HS-5 (cell line): ENCODE results near the gene RHBDF1.

Experiments used
- DNase-seq: peaks from one replicate; pipeline ENCODE4 v3.0.0-alpha.2; 2012; ENCODE audit warnings: low read depth

RHBDF1 gene

DNA sequence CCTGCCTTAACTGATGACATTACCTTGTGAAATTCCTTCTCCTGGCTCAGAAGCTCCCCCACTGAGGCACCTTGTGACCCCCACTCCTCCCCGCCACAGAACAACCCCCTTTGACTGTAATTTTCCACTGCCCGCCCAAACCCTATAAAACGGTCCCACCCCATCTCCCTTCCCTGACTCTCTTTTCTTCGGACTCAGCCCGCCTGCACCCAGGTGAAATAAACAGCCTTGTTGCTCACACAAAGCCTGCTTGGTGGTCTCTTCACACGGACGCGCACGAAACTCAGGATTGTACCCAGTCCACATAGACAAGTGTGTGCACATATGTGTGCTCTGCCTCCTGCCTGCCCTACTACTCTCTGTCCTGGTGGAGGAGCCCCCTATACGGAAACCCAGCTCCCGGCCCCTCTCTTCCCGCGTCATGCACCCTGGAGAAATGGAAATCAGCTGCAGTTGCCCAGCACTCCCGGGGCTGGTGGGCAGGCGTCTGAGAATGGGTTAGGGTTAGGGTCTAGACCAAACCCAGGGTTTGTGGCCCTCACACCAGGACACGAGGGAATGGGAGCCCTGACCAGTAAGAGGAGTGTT, 2.4 kb upstream of the RHBDF1 start:
- no peak for DNase-seq

DNA sequence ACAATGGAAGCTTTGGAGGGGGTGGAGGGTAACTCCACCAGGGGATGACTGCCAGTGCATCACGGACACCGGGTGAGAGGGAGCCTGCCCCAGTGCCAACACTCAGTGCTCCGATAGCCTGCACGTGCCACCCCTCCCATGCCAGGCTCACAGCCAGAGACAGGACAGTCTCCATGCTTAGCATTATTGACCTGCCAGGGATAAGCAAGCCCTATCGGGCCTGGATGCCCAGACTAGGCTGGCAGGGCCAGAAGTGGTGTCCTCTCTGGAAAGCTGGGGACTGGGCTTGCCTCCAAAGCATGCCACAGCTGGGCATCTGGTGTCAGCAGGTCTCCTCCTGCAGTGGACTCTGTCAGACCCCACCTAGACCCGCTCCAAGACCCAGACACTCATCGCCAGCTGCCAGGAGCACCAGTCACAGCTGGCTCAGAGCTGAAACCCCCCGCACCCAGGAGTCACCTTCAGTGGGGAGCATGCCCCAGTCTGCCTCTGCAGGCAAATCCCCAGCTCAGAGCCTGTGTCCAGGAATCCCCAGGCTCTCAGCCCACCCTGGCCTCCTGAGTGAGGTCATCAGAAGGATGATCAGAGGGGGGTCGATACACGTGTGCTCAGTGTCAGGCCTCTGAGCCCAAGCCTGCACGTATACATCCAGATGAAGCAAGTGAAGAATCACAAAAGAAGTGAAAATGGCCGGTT, 1.8 kb upstream of the RHBDF1 start:
- DNase-seq: no peak

DNA sequence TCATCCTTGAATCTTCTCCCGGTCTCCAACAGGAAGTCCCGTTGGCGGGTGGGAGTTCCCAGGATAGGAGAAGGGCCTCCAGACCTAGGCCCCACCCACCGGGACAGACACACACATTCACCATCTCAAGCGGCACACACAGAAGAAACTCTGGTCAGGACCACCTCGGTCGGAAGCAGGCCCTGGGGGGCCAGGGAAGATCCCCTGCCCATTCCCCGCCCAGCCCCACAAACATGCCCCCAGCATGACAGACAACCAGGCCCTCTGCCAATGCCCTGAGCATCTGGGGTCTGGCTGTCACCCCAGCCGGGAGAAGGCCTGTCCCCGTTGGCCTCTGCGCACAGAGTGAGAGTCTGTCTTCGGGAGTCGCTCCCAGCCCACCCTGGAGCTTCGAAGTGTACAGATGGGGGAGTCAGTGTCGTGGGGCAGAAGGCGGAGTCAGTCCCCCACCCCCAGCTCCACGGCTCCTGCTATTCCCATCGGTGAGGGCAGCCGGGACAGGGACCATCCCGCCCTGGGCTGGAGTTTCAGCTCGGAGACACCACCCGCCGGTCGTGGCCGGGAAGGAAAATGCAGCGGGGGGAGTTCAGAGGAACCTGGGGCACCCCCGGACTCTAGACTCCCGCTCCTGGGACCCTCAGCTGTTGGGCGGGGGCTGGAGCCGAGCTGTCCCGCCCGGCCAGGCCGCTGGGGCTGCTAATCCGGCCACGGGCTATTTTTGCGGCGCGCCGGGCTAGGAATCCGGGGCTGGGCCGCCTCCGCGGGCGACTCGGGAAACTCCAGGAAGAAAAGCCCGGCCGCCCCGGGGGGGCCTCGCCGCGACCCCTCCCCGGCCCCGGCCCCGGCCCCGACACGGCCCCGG, 660 bp downstream of the RHBDF1 start:
- no peak for DNase-seq

DNA sequence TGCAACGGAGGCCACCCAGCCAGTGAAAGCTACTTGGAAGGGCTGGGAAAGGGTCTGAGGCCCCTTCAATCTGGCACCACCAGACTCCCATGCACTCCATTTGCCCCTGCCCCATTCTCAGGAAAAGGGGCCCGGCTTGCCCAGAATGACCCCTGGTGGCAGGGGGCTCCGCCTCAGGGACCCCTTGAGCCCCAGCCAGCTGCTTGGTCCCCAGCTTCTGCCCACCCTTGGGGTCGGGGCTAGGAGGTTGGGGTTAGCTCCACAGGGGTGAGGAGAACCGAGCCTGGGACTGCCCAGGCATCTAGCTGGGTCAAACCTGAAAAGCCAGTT, 1.3 kb downstream of the RHBDF1 start:
- DNase-seq: no peak

DNA sequence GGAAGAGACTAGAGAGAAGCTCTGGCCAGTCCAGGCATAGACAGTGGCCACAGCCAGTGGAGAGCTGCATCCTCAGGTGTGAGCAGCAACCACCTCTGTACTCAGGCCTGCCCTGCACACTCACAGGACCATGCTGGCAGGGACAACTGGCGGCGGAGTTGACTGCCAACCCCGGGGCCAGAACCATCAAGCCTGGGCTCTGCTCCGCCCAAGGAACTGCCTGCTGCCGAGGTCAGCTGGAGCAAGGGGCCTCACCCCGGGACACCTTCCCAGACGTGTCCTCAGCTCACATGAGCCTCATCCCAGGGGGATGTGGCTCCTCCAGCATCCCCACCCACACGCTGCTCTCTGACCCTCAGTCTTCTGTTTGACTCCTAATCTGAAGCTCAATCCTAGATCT, 3.2 kb downstream of the RHBDF1 start:
- DNase-seq: no peak

DNA sequence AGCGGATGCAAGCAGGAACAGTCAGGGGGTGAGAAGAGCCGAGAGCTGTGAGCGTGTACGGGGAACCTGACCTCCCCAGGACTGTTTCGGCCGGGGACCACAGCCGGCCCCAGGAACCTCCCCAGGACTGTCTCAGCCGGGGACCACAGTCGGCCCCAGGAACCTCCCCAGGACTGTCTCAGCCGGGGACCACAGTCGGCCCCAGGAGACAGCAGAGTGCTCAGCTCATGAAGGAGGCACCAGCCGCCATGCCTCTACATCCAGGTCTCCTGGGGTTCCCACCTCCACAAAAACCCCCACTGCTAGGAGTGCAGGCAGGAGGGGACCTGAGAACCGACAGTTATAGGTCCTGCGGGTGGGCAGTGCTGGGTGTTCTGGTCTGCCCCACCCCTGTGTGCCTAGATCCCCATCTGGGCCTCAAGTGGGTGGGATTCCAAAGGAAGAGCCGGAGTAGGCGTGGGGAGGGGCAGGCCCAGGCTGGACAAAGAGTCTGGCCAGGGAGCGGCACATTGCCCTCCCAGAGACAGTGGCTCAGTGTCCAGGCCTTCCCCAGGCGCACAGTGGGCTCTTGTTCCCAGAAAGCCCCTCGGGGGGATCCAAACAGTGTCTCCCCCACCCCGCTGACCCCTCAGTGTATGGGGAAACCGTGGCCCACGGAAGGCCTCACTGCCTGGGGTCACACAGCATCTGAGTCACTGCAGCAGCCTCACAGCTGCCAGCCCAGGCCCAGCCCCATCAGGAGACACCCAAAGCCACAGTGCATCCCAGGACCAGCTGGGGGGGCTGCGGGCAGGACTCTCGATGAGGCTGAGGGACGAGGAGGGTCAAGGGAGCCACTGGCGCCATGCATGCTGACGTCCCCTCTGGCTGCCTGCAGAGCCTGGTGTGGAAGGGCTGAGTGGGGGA, 4.3 kb downstream of the RHBDF1 start:
- no peak for DNase-seq

DNA sequence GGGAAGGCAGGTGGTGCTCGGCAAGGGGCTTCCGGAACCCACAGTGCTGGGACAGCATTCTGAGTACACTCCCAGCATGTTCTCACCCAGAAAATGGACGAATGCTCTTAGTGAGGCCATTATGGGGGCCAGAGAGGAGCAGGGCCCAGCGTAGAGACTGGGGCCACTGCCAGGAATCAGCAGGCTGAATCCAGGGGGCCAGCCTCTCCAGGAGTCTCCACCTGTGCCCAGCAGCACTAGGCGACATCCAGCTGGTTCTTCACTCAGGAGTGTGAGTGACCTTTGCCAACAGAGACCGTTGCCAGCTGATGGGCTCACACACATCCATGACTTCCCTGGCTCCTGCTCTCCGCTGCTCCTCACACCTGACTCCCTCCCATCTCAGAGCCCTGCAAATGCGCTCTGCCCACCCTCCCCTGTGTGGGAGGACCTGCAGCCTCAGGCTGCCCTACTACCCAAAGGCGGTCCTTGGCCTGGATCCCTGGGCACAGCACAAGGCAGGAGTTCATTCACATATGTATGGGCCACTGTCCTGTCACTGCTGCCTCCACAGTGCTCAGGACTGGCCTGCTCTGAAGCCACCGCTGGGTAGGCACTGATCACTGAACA, 5.1 kb downstream of the RHBDF1 start:
- no peak for DNase-seq

DNA sequence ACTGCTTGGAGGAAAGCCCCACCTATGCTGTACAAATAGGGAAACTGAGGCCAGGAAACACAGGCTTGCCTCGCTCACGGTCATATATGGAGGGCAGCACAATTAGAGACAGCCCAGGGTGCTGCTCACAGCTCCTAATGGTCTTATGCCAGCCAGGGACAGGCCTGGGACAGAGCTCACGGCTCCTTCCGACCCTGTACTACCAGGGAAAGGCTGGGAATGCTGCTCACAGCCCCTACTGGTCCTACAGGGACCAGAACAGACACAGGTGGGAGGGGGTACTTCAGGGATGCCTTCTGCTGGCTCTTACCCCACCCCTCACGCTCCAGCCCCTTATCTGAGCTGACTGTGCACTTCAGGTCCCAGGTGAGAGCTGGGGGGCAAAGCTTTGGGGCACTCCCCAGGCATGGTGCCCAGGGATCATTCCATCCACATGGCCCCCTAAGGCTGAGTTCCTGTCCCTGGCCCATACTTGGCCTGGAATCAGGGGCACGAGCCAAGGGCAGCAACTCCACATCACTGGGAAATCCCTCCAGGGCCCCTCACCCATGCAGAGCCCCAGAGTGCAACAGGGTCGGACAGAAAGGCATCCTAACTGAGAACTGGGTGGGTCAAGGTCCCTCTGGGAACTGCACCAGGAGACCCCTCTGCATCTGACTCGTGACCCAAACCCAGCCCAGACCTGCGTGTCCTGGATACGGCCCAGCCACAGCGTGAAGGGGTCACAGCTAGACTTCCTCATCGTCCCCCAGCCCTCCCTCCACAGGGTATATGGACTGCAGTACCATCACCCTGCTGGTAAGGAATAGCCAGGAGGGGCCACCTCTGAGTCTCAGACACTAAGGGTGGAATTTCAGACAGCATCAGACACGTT, 5.9 kb downstream of the RHBDF1 start:
- no peak for DNase-seq

DNA sequence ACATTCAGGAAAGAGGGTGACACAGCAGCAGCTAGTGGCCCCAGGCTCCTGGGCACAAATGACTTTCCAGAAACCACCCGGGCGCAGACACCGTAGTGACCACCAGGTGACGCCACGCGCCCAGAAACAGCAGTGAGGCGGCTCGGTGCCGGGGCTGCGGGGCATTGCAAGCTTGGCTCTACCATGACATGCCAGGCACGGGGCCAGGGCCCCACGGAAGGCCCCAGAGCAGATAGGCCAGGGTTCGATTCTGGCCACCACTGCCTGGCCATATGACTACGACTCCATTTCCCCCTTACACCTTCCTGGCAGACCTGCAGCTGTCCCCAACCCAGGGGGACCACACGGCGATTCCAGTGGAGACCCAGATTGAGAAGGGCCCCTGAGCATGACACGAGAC, 6.7 kb downstream of the RHBDF1 start:
- no peak for DNase-seq

DNA sequence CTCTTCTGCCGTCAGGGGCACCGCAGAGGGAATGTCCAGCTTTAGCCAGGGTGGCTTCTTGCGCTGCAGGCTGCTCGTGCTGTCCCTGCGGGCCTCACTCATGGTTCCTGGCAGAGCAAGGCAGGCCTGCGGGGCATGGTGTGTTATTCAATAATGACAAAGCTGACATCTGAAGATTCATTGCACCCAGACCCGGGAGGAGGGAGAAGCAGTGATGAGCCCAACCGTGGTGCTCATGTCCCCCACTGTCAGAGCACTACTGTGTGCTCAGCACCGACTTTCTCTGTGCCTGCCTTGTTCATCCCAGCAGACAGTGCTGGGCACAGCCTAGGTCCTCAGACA, 7.5 kb downstream of the RHBDF1 start:
- no peak for DNase-seq

DNA sequence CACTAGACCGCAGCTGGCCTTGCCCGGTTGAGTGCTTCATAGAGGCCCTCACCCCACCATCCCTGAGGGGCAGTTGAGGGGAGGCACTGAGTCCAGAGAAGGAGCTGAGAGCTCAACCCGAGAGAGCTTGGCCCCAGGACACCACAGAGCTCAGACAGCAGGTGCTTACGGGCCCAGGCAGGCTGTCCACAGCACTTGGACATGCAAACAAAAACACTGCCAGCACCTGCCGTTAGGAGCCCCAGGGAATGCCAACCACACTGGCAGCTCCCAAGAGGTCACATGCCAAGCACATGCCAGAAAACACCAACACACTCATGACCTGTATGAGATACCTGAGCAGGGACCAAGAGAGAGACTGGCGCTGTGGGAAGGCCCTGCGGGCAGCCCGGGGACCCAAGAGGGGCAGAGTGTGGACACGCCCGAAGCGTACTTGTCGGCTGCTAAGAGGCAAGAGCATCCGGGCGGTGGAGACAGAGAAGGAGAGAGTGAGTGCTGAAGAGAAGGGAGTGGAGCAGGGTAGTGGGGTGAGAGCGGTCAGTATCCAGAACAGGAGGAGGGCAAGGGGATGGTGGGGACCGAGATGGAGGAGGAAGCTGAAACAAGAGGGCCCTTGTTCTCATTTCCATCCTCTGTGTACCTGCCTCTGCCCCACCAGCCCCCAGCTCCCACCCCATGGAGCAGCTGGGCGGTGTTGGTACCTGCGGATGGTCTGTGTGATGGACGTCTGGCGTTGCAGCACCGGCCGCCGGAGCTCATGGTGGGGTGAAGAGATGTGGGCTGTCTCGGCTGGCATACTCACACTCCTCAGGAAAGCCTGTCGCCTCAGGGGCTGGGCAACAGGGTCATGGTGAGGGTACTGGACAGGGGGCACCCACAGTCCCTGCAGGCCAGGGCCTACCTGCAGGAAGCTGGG, 8.2 kb downstream of the RHBDF1 start:
- no peak for DNase-seq

DNA sequence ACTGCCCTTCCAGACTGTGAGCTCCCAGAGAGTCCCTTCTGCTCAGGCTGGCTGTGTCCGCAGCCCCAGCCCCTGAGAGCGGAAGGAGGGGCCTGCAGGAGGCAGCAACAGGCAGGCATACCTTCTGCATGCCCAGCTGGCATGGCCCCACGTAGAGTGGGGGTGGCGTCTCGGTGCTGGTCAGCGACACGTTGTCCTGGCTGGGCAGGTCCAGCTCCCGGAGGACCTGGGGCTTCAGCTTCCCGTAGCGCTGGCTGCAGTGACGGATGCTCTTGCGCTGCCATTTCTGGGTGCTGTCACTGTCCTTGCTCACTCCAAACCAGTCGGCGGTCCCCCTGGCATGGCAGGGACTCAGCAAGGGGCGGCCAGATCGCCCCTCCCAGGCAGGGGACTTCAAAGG, 9.0 kb downstream of the RHBDF1 start:
- DNase-seq: no peak

DNA sequence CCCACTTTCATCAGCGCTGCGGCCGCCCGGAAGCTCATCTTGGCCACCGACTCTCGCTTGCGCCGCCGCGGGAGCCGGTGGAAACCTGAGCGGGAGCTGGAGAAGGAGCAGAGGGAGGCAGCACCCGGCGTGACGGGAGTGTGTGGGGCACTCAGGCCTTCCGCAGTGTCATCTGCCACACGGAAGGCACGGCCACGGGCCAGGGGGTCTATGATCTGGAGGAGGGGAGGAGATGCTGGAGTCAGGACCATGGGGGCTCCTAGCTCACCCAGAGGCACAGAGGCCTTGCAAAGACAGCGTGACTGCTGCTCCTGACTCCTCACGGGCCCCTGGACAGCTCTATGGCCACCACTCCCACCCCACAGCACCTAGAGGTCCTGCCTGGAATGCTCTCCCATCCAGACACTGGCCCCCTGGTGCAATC, 9.5 kb downstream of the RHBDF1 start:
- no peak for DNase-seq

DNA sequence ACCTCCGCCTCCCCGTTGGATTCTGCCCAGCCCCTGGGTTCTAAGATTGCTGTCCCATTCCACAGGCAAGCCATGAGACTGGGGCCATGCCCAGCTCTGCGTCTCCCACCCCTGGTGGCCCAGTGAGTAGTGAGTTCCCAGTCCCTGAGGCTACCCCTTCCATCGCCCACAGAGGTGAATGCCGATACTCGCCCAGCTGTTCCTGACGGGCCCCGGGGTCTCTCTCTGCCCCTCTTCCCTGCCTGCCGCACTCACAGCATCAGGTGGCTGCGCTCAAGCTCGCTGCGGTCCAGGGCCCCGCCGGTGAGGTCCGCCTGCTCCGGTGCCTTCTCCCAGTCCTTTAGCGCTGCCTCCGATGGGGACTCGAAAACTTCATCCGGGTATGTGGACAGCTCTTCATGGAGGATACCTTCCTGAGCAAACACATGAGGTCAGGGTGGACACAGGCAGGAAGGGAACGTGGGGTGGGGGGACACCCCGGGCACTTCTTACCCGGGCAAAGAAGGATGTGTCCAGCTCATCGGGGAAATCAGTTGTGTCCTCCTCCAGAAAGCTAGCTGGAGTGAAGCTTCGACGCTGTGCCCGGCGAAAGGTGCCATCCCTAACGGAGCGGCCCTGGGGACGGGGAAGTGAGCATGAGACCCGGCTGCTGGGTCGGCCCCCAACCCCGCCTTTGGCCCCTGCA, 10.0 kb downstream of the RHBDF1 start:
- DNase-seq: no peak

DNA sequence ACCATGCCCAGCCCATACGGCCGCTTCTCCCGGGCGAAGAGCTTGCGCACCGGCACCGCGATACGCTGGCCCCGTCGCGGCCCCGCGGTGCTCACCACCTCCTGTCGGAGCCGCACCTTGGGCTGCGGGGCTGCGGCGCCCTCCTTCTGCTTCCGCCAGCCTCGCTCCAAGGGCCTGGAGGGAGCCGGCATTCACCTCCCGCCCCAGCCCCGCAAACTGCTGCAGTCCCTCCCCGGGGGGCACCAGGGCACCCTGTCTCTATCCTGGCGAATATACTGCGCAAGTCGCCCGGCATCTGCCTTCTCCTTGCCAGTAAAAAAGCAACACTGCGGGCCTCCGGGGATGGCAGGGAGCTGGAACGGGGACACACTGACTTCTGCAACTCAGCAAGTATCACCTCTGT, 10.6 kb downstream of the RHBDF1 start:
- no peak for DNase-seq

DNA sequence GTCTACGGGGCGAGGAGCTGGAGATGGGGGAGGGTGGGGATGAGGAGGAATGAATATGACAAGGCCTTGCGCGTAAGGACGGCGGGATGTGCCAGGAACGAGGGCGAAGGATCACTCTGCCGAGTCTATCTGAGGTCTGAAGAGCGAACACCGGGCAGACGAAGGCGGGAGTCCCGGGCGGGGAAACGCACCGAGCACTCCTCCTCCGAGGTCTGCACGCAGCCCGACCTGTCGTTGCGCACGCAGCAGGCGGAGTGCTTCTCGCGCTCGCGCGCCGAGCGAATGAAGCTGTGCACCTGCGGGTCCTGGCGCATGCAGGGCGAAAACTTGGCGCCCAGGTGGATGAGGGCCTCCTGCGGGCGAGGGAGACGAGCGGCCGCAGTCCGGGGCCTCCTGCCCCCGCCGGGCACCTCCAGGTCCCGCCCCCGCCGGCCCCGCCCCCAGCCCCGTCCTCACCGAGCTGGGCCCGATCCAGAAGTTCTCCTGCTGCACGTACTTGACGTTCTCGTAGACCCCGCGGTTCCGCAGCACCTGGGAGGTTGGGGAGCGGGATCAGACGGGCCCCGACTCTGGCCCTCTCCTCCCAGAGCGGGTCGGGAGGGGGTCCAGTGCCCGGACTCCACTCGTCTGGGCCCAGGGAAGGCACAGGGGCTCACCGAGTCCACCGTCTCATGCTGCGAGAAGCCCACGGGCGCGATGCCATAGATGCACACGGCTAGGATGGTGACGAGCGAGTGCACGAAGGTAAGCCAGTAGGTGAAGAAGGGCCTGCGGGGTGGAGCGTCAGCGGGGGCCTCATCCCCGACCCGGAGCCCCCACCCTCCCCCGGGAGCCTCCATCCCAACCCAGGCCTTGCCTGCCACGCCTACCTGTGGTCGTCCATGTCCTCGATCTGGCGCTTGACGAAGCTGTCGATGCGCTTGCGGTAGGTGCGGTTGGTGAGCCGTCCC, 11.2 kb downstream of the RHBDF1 start:
- DNase-seq: no peak

DNA sequence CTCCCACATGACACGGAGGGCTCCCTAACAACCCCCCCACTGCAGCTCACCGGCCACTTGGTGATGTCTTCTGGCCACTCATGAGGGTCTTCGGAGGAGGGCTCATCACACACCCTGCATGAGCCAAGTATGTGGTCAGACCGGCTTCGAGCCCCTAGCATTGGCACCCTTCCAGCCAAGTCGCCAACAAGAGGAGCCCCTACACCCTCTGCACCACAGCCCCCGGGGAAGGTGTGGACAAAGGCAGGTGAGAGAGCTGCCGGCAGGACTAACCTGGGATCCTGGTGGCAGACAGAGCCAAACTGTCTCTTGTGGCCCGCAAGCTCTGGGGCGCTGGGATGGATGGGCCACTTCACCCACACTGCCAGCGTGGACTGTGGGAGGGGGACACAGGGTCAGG, 12.3 kb downstream of the RHBDF1 start:
- no peak for DNase-seq

DNA sequence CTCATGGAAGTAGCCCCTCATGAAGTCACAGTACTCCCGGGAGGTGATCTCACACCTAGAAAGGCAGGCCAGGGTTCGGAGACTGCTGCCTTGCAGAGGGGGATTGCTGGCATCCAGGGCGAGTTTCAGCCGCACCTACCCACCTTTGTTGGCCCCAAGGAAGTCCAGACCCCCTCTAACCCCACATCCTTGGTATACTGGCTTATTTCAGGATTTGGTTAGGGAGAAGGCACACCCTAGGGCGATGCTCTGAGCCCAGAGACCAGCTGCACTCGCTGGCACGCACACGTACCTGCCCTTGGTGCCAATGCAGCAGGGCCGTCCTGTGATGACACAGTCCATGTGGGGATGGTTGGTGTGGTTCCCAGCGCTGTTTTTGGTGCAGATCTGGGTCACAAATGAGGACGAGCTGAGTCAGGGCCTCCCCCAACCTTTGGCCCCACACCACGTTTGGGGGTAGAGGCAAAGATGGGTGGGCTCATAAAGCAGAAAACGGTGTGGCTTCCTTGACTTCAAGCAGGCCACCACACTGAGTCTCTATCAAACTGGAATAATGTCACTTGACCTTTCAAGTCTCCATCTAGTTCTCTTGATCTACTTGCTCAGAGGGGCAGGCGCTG, 12.9 kb downstream of the RHBDF1 start:
- no peak for DNase-seq
